ENCODE results near the gene GBA3. TPM values are rescaled to one million over a fixed set of nuclear protein-coding genes. Genes with fewer than 3 reads are reported as not detected.

Gene GBA3
- total RNA-seq, 1 experiment from 2014 or later: 0.09 TPM

DNA sequence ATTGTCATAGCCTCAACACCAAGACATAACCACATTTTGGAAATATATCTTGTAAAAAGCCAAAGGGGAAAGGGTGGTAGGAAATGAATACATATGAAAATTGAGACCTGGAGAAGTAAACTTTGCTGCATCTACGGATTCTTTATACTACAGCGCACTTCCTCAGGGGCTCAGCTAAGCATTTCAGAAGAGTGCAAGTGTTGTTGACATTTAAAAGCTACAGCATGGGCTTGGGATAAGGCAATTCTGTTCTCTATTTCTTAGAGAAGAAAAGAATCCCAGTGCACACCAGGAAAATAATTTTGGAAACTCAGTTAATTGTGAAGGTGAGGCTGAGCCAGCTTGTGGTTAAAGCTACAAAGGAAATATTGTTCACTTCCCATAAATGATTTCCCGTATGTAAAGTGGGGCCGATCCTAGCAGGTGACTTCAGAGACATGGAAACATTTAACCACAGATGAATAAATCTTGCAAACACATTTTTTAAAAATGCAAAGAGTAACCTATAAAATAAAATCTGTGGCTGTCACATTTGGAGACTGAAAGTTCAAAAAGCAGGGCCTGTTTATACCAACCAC, 12.6 kb upstream of the GBA3 start:
- no peak for DNase-seq (ENCODE audit: low spot score)
- H3K36me3 Mint-ChIP-seq: no peaks in the 10 kb centered on the region
- no peak overlapping the region for H3K4me3 Mint-ChIP-seq
- no peak for TF ChIP-seq TEAD4 (CRISPR knock-in tag; IDR thresholded peaks at IDR 0.05)
- no peaks in the 10 kb centered on the region for H3K9me3 Mint-ChIP-seq
- H3K27me3 Mint-ChIP-seq (ENCODE audit: low read depth): no peaks in the 10 kb centered on the region; the same call in 1 of the 2 replicates
- ChIA-PET CTCF (no interaction called here), POLR2A (no interaction called here)
- H3K27ac Mint-ChIP-seq: no peak overlapping the region
- H3K4me1 Mint-ChIP-seq: 0 out of 2 replicates have a peak, but pooled peaks cover 3% of the 10 kb centered on the region
- no peak for ATAC-seq

DNA sequence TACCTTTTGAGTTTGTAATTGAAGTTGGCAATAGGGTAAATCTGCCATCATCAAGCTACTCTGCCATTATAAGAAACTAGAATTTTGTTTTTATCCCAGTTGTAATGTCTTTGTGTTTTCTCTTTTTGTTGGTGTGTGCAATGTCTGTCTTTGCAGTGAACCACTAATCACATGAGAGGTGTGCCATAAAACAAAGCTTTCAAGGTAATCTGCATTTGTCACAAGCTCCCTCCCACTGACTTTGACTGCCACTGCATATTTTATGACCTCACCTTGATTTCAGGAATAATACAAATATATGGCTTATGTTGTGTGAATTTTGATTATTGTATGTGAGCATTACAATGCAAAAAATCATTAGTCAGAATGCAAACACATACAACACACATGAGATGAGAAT, 9.0 kb upstream of the GBA3 start:
- Mint-ChIP-seq H3K36me3 (no peaks in the 10 kb centered on the region), H3K9me3 (no peaks in the 10 kb centered on the region), H3K4me1 (no peaks in the 10 kb centered on the region), H3K27me3 (ENCODE audit: low read depth) (no peaks in the 10 kb centered on the region; the same call in 1 of the 2 replicates), H3K27ac (no peak overlapping the region), H3K4me3 (no peak overlapping the region)
- no peak for TF ChIP-seq ZNF671 (CRISPR knock-in tag; IDR thresholded peaks at IDR 0.05)
- no peak for TF ChIP-seq ATF1 (CRISPR knock-in tag; IDR thresholded peaks at IDR 0.05)
- TF ChIP-seq MXD4 (CRISPR knock-in tag; IDR thresholded peaks at IDR 0.05; ENCODE audit: borderline replicate concordance): no peak
- TF ChIP-seq TCF7 (CRISPR knock-in tag; IDR thresholded peaks at IDR 0.05; ENCODE audit: low read depth): no peak
- TF ChIP-seq ZNF396 (CRISPR knock-in tag; IDR thresholded peaks at IDR 0.05; ENCODE audit: borderline replicate concordance): no peak
- no peak for TF ChIP-seq RELA (CRISPR knock-in tag; IDR thresholded peaks at IDR 0.05; ENCODE audit: borderline replicate concordance)
- TF ChIP-seq, protein P1, sequence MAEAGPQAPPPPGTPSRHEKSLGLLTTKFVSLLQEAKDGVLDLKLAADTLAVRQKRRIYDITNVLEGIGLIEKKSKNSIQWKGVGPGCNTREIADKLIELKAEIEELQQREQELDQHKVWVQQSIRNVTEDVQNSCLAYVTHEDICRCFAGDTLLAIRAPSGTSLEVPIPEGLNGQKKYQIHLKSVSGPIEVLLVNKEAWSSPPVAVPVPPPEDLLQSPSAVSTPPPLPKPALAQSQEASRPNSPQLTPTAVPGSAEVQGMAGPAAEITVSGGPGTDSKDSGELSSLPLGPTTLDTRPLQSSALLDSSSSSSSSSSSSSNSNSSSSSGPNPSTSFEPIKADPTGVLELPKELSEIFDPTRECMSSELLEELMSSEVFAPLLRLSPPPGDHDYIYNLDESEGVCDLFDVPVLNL (CRISPR knock-in tag; IDR thresholded peaks at IDR 0.05; ENCODE audit: borderline replicate concordance, low read depth): no peak
- TF ChIP-seq FOXK1 (CRISPR knock-in tag; IDR thresholded peaks at IDR 0.05): no peak
- TF ChIP-seq, protein P2, sequence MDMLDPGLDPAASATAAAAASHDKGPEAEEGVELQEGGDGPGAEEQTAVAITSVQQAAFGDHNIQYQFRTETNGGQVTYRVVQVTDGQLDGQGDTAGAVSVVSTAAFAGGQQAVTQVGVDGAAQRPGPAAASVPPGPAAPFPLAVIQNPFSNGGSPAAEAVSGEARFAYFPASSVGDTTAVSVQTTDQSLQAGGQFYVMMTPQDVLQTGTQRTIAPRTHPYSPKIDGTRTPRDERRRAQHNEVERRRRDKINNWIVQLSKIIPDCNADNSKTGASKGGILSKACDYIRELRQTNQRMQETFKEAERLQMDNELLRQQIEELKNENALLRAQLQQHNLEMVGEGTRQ (CRISPR knock-in tag; IDR thresholded peaks at IDR 0.05): no peak
- no peak for TF ChIP-seq ZNF423 (CRISPR knock-in tag; IDR thresholded peaks at IDR 0.05)
- TF ChIP-seq, protein P3, sequence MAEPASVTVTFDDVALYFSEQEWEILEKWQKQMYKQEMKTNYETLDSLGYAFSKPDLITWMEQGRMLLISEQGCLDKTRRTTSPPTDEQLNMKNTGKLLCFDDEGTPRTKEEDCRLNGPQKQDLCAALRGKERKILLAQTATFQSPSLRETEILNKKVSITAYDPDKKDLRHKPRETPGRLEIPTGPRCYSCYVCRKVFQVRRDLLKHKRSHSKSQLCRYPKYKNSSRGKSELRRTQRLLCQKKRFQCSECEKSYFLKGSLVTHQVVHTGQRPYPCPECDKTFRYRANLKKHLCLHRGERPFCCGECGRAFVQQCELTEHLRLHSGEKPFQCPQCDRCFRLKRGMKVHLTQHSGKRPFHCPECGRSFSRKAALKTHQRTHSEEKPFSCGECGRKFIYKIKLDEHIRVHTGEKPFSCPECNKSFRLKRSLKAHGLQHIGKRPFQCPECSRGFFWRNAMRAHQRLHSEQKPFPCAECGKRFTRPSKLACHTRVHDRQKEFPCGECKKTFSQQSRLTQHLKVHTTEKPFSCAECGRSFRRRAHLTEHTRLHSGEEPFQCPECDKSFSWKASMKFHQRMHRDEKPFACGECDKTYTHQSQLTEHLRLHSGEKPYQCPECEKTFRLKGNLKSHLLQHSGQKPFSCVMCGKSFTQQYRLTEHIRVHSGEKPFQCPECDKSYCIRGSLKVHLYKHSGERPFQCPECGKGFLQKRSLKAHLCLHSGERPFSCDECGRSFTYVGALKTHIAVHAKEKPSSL (CRISPR knock-in tag; conservative IDR thresholded peaks at IDR 0.05): no peak
- TF ChIP-seq, protein P4, sequence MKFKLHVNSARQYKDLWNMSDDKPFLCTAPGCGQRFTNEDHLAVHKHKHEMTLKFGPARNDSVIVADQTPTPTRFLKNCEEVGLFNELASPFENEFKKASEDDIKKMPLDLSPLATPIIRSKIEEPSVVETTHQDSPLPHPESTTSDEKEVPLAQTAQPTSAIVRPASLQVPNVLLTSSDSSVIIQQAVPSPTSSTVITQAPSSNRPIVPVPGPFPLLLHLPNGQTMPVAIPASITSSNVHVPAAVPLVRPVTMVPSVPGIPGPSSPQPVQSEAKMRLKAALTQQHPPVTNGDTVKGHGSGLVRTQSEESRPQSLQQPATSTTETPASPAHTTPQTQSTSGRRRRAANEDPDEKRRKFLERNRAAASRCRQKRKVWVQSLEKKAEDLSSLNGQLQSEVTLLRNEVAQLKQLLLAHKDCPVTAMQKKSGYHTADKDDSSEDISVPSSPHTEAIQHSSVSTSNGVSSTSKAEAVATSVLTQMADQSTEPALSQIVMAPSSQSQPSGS (CRISPR knock-in tag; IDR thresholded peaks at IDR 0.05; ENCODE audit: borderline replicate concordance, low read depth): no peak
- TF ChIP-seq CBFB (CRISPR knock-in tag; IDR thresholded peaks at IDR 0.05; ENCODE audit: low read depth): no peak
- no peak for TF ChIP-seq NFE2L1 (CRISPR knock-in tag; IDR thresholded peaks at IDR 0.05)
- no peak for TF ChIP-seq SOX15 (CRISPR knock-in tag; IDR thresholded peaks at IDR 0.05)
- TF ChIP-seq, protein P5, sequence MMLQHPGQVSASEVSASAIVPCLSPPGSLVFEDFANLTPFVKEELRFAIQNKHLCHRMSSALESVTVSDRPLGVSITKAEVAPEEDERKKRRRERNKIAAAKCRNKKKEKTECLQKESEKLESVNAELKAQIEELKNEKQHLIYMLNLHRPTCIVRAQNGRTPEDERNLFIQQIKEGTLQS (CRISPR knock-in tag; conservative IDR thresholded peaks at IDR 0.05): no peak
- no peak for TF ChIP-seq NR3C1 (CRISPR knock-in tag; conservative IDR thresholded peaks at IDR 0.05; ENCODE audit: low read depth)
- DNase-seq (ENCODE audit: low spot score) (no peak), ATAC-seq (no peak)
- POLR2A ChIA-PET: no interaction called here
- CTCF ChIA-PET: no interaction called here

Measured in WTC11 (cell line).